IMR-90 (cell line): Measurements from ENCODE around the gene PDCD1.

Source experiments
- CHD1 ChIP-seq: IDR thresholded peaks from 2 replicates; pipeline ENCODE4 v1.6.1; 2012; ENCODE audit warnings: low read depth, low read length, improper control_type of control experiment
- MAFK ChIP-seq: IDR thresholded peaks from 2 replicates; pipeline ENCODE4 v1.6.1; 2012; ENCODE audit warnings: low read depth, low read length, improper control_type of control experiment
- MAZ ChIP-seq: IDR thresholded peaks from 2 replicates; pipeline ENCODE4 v1.6.1; 2012; ENCODE audit warnings: low read depth, mild to moderate bottlenecking, low read length, improper control_type of control experiment, moderate library complexity, borderline replicate concordance
- POLR2A ChIP-seq: IDR thresholded peaks from 2 replicates; pipeline ENCODE4 v1.6.1; 2012; ENCODE audit warnings: mild to moderate bottlenecking, low read depth, low read length
- RFX5 ChIP-seq: IDR thresholded peaks from 2 replicates; pipeline ENCODE4 v1.8.0; 2012; ENCODE audit warnings: low read depth, mild to moderate bottlenecking, low read length, moderate library complexity
- TF ChIP-seq, protein P1 (sequence below): conservative IDR thresholded peaks from 2 replicates; pipeline ENCODE4 v1.5.1; 2012; ENCODE audit warnings: mild to moderate bottlenecking, low read depth, low read length, improper control_type of control experiment
- TF ChIP-seq, protein P2 (sequence below): fragments of 150-350 bp; IDR thresholded peaks from 2 replicates; pipeline ENCODE4 v1.6.1; 2017; ENCODE audit warnings: mild to moderate bottlenecking, antibody characterized with exemption, low read length, low read depth

- TF ChIP-seq, protein P1, sequence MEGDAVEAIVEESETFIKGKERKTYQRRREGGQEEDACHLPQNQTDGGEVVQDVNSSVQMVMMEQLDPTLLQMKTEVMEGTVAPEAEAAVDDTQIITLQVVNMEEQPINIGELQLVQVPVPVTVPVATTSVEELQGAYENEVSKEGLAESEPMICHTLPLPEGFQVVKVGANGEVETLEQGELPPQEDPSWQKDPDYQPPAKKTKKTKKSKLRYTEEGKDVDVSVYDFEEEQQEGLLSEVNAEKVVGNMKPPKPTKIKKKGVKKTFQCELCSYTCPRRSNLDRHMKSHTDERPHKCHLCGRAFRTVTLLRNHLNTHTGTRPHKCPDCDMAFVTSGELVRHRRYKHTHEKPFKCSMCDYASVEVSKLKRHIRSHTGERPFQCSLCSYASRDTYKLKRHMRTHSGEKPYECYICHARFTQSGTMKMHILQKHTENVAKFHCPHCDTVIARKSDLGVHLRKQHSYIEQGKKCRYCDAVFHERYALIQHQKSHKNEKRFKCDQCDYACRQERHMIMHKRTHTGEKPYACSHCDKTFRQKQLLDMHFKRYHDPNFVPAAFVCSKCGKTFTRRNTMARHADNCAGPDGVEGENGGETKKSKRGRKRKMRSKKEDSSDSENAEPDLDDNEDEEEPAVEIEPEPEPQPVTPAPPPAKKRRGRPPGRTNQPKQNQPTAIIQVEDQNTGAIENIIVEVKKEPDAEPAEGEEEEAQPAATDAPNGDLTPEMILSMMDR, result no peak
- no peak for TF ChIP-seq POLR2A
- no peak for TF ChIP-seq MAFK
- no peak for TF ChIP-seq RFX5
- TF ChIP-seq CHD1, result no peak
- TF ChIP-seq MAZ, result no peak
- TF ChIP-seq, protein P2, sequence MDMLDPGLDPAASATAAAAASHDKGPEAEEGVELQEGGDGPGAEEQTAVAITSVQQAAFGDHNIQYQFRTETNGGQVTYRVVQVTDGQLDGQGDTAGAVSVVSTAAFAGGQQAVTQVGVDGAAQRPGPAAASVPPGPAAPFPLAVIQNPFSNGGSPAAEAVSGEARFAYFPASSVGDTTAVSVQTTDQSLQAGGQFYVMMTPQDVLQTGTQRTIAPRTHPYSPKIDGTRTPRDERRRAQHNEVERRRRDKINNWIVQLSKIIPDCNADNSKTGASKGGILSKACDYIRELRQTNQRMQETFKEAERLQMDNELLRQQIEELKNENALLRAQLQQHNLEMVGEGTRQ, result no peak
Observed at GRCh38 chr2:241897231-241897916, 38.7 kb upstream of the PDCD1 start.
